Neuronal stem cell (in vitro differentiated cells): ENCODE data around the gene STARD7.

ENCODE experiments used
- DNase-seq: peaks from one replicate; pipeline ENCODE4 v3.0.0-alpha.2; 2013; ENCODE audit warnings: low spot score
- H2AFZ ChIP-seq: one replicate; pipeline ENCODE4 v1.6.1; 2013; ENCODE audit warnings: mild to moderate bottlenecking, low read length, inconsistent platforms
- H2AK5ac ChIP-seq: 2 replicates; pipeline ENCODE4 v1.6.1; 2013; ENCODE audit warnings: low read depth, mild to moderate bottlenecking, inconsistent platforms, low read length, moderate library complexity, mixed read lengths
- H2BK120ac ChIP-seq: 2 replicates; pipeline ENCODE4 v1.6.1; 2013; ENCODE audit warnings: low read depth, mild to moderate bottlenecking, inconsistent platforms, low read length, moderate library complexity, mixed read lengths
- H2BK12ac ChIP-seq: one replicate; pipeline ENCODE4 v1.6.1; 2013; ENCODE audit warnings: low read length, inconsistent platforms
- H2BK15ac ChIP-seq: 2 replicates; pipeline ENCODE4 v1.6.1; 2013; ENCODE audit warnings: mild to moderate bottlenecking, low read length, inconsistent platforms, mixed read lengths
- H2BK5ac ChIP-seq: one replicate; pipeline ENCODE4 v1.6.1; 2013; ENCODE audit warnings: inconsistent platforms, mild to moderate bottlenecking, low read length, moderate library complexity
- H3K14ac ChIP-seq: one replicate; pipeline ENCODE4 v1.6.1; 2013; ENCODE audit warnings: low read length, inconsistent platforms
- H3K18ac ChIP-seq: 2 replicates; pipeline ENCODE4 v1.6.1; 2013; ENCODE audit warnings: low read length, inconsistent platforms
- H3K23ac ChIP-seq: 2 replicates; pipeline ENCODE4 v1.6.1; 2013; ENCODE audit warnings: low read depth, mild to moderate bottlenecking, mixed read lengths, low read length, inconsistent platforms; ENCODE audit not compliant: poor library complexity
- H3K27ac ChIP-seq: replicated peaks from 3 replicates; pipeline ENCODE4 v1.5.1; 2013; ENCODE audit warnings: low read length, inconsistent platforms
- H3K27me3 ChIP-seq, 3 experiments: 2 replicates each; pipeline ENCODE4 v1.6.1; 2013; ENCODE audit warnings: low read length in 3 of 3, mild to moderate bottlenecking in 2 of 3, inconsistent platforms in 1 of 3, low read depth in 1 of 3, mixed read lengths in 1 of 3, moderate library complexity in 1 of 3; ENCODE audit not compliant: control insufficient read depth in 3 of 3, insufficient read depth in 3 of 3
- H3K36me3 ChIP-seq, 2 donors: replicated peaks in 1 of 2; 2 replicates each; pipeline ENCODE4 v1.6.1; 2013; ENCODE audit warnings: low read length in 2 of 2; ENCODE audit not compliant: control insufficient read depth in 2 of 2, insufficient read depth in 2 of 2
- H3K4ac ChIP-seq: 2 replicates; pipeline ENCODE4 v1.6.1; 2013; ENCODE audit warnings: inconsistent platforms, mild to moderate bottlenecking, low read length, moderate library complexity
- H3K4me1 ChIP-seq, 2 donors: 1 replicate in 1 of 2; 2 replicates in 1 of 2; pipeline ENCODE4 v1.6.1; 2013; ENCODE audit warnings: low read length in 2 of 2, low read depth in 1 of 2; ENCODE audit not compliant: control insufficient read depth in 2 of 2, insufficient read depth in 1 of 2
- H3K4me2 ChIP-seq: one replicate; pipeline ENCODE4 v1.6.1; 2013; ENCODE audit warnings: mild to moderate bottlenecking, low read length, inconsistent platforms; ENCODE audit not compliant: insufficient read depth, poor library complexity, severe bottlenecking
- H3K4me3 ChIP-seq, 2 donors: 2 replicates each; pipeline ENCODE4 v1.5.1; 2013; ENCODE audit warnings: low read length in 2 of 2, mild to moderate bottlenecking in 2 of 2, inconsistent platforms in 1 of 2, moderate library complexity in 1 of 2
- H3K79me1 ChIP-seq: one replicate; pipeline ENCODE4 v1.6.1; 2013; ENCODE audit warnings: low read depth, mild to moderate bottlenecking, inconsistent platforms, low read length, moderate library complexity
- H3K9ac ChIP-seq: one replicate; pipeline ENCODE4 v1.6.1; 2013; ENCODE audit warnings: mild to moderate bottlenecking, low read depth, low read length, inconsistent platforms; ENCODE audit not compliant: poor library complexity
- H3K9me3 ChIP-seq, 2 donors: replicated peaks in 1 of 2; 2 replicates each; pipeline versions ENCODE3 to v1.6.1; 2013; ENCODE audit warnings: low read length in 2 of 2, mild to moderate bottlenecking in 2 of 2, inconsistent platforms in 1 of 2, low read depth in 1 of 2, mixed read lengths in 1 of 2, moderate library complexity in 1 of 2; ENCODE audit not compliant: control insufficient read depth in 2 of 2, insufficient read depth in 1 of 2
- H4K8ac ChIP-seq: one replicate; pipeline ENCODE4 v1.6.1; 2013; ENCODE audit warnings: low read depth, mild to moderate bottlenecking, inconsistent platforms, low read length, moderate library complexity
- H4K91ac ChIP-seq: one replicate; pipeline ENCODE4 v1.6.1; 2013; ENCODE audit warnings: low read length, low read depth, mild to moderate bottlenecking, inconsistent platforms; ENCODE audit not compliant: poor library complexity
- WGBS, 2 donors: extraction: QIAGEN DNeasy Blood & Tissue Kit; methylation state at CpG; one replicate each; pipeline ENCODE4 v1.1.7; 2013; ENCODE audit warnings: missing lambda C conversion rate in 2 of 2, mixed read lengths in 1 of 2; ENCODE audit not compliant: insufficient read length in 2 of 2, insufficient replicate concordance in 1 of 2; ENCODE audit errors: extremely low coverage in 2 of 2; 5-methylcytosine and 5-hydroxymethylcytosine counted together

STARD7 gene

GRCh38 chr2:96180521-96180920 is 28.1 kb downstream of the STARD7 start:
- Histone ChIP-seq H3K4me2 (no peak overlapping the region), H2AK5ac (no peak overlapping the region), H3K79me1 (peaks cover 2% of the 10 kb centered on the region), H3K4me3 (no peak overlapping the region), H3K14ac (no peak overlapping the region), H2BK15ac (no peak overlapping the region), H3K18ac (no peak overlapping the region), H2BK5ac (no peak overlapping the region), H3K4ac (no peak overlapping the region), H3K23ac (no peak overlapping the region), H4K91ac (no peak overlapping the region), H3K9ac (no peak overlapping the region), H3K36me3 (peaks cover 9 to 16% of the 10 kb centered on the region in 2 donors), H4K8ac (no peak overlapping the region), H2BK120ac (no peak overlapping the region), H2BK12ac (no peak overlapping the region), H3K27ac (no peak overlapping the region), H2AFZ (no peak overlapping the region), H3K27me3 (no peaks in the 10 kb centered on the region), H3K4me1 (no peaks in the 10 kb centered on the region), H3K9me3 (no peaks in the 10 kb centered on the region)
- DNase-seq, result no peak

GRCh38 chr2:96180002-96180401 is 28.6 kb downstream of the STARD7 start:
- Histone ChIP-seq H2AK5ac (no peak overlapping the region), H3K27me3 (no peaks in the 10 kb centered on the region), H2BK12ac (no peak overlapping the region), H3K18ac (no peak overlapping the region), H2BK15ac (no peak overlapping the region), H3K36me3 (peaks cover 6 to 10% of the 10 kb centered on the region in 2 donors), H3K4me1 (no peaks in the 10 kb centered on the region), H3K79me1 (peaks cover 2% of the 10 kb centered on the region), H2AFZ (no peak overlapping the region), H3K27ac (no peak overlapping the region), H3K9ac (no peak overlapping the region), H3K4ac (no peak overlapping the region), H3K4me3 (no peak overlapping the region), H2BK120ac (no peak overlapping the region), H4K91ac (no peak overlapping the region), H4K8ac (no peak overlapping the region), H3K14ac (no peak overlapping the region), H3K23ac (no peak overlapping the region), H2BK5ac (no peak overlapping the region), H3K9me3 (no peaks in the 10 kb centered on the region), H3K4me2 (no peak overlapping the region)
- no peak for DNase-seq
- WGBS, 2 donors, result no CpG with 5 or more reads among the region's 1 CpG

GRCh38 chr2:96176661-96177060 is 32.0 kb downstream of the STARD7 start:
- no peak overlapping the region for H3K23ac ChIP-seq
- no peaks in the 10 kb centered on the region for H3K9me3 ChIP-seq
- no peak overlapping the region for H2BK15ac ChIP-seq
- H3K4me3 ChIP-seq, result no peak overlapping the region
- H2BK120ac ChIP-seq, result no peak overlapping the region
- no peak overlapping the region for H3K27ac ChIP-seq
- no peaks in the 10 kb centered on the region for H3K79me1 ChIP-seq
- H3K14ac ChIP-seq, result no peak overlapping the region
- no peak overlapping the region for H3K4me2 ChIP-seq
- no CpG with 5 or more reads among the region's 4 CpGs for WGBS, 2 donors
- H3K4ac ChIP-seq, result no peak overlapping the region
- no peak overlapping the region for H4K91ac ChIP-seq
- no peak for DNase-seq
- no peaks in the 10 kb centered on the region for H3K27me3 ChIP-seq
- no peak overlapping the region for H2BK5ac ChIP-seq
- no peaks in the 10 kb centered on the region for H3K36me3 ChIP-seq
- no peak overlapping the region for H3K9ac ChIP-seq
- no peak overlapping the region for H3K18ac ChIP-seq
- H4K8ac ChIP-seq, result no peak overlapping the region
- H3K4me1 ChIP-seq, result no peaks in the 10 kb centered on the region
- H2BK12ac ChIP-seq, result no peak overlapping the region
- H2AK5ac ChIP-seq, result no peak overlapping the region
- no peak overlapping the region for H2AFZ ChIP-seq

DNA sequence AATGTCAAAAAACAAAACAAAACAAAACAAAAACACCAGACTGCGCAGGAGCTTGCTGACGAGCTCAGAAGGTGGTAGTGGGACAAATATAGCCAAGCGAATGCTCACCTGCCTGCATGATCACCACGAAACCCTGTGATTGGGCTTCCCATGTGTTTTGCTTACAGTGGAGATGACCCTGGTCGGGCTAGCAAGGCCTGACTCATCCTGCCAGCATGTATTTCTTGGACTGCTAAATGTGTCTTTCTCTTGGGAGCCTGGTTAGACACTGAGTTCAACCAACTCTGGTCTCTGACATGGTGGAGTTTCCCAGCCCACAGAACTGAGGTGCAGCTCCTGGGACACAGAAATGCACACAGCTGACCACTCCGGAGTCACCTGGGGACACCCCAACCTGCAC is 32.7 kb downstream of the STARD7 start:
- Histone ChIP-seq H4K8ac (no peak overlapping the region), H2BK12ac (no peak overlapping the region), H3K14ac (no peak overlapping the region), H3K4me1 (no peaks in the 10 kb centered on the region), H3K27me3 (no peaks in the 10 kb centered on the region), H3K4me3 (no peak overlapping the region), H2AFZ (no peak overlapping the region), H2AK5ac (no peak overlapping the region), H3K23ac (no peak overlapping the region), H3K18ac (no peak overlapping the region), H3K4me2 (no peak overlapping the region), H3K9ac (no peak overlapping the region), H3K9me3 (no peaks in the 10 kb centered on the region), H2BK120ac (no peak overlapping the region), H2BK5ac (no peak overlapping the region), H3K4ac (no peak overlapping the region), H3K79me1 (no peaks in the 10 kb centered on the region), H3K36me3 (no peaks in the 10 kb centered on the region), H4K91ac (no peak overlapping the region), H2BK15ac (no peak overlapping the region), H3K27ac (no peak overlapping the region)
- no peak for DNase-seq
- no CpG with 5 or more reads among the region's 6 CpGs for whole genome bisulfite sequencing, 2 donors
